NT2/D1 (cell line): ENCODE measurements around the gene LRAT.

ENCODE experiments used
- SUZ12 ChIP-seq: IDR thresholded peaks from 2 replicates; pipeline ENCODE4 v1.6.1; 2011; ENCODE audit not compliant: insufficient read length, insufficient read depth; ENCODE audit errors: extremely low read depth
- YY1 ChIP-seq: IDR thresholded peaks from 2 replicates; pipeline ENCODE4 v1.6.1; 2011; ENCODE audit not compliant: insufficient read length, insufficient read depth
- ZNF274 ChIP-seq: IDR thresholded peaks from 2 replicates; pipeline ENCODE4 v1.6.1; 2011; ENCODE audit warnings: mild to moderate bottlenecking, low read depth, low read length

GRCh38 chr4:154740462-154740861 is 3.3 kb upstream of the LRAT start:
- TF ChIP-seq YY1 (no peak), SUZ12 (no peak), ZNF274 (no peak)
